ENCODE measurements around the gene TNKS1BP1.

Gene TNKS1BP1

GRCh38 chr11:57356268-57356667 lies 31.5 kb upstream of the TNKS1BP1 start:
- TF ChIP-seq CTCF (IDR thresholded peaks at IDR 0.05; ENCODE audit: unreplicated experiment in 3 of 3) = no peak
- Mint-ChIP-seq H3K9me3 (peaks cover 3% of the 10 kb centered on the region), H3K27me3 (ENCODE audit: low read depth) (peaks cover 18% of the 10 kb centered on the region), H3K4me1 (peaks cover 44% of the 10 kb centered on the region), H3K36me3 (ENCODE audit: low read depth) (peaks cover 4% of the 10 kb centered on the region), H3K4me3 (no peak overlapping the region), H3K27ac (no peak overlapping the region)

GRCh38 chr11:57354699-57355098 lies 29.9 kb upstream of the TNKS1BP1 start:
- TF ChIP-seq CTCF (IDR thresholded peaks at IDR 0.05; ENCODE audit: unreplicated experiment in 3 of 3) = no peak
- peaks cover 43% of the 10 kb centered on the region for H3K4me1 Mint-ChIP-seq
- H3K27ac Mint-ChIP-seq = no peak overlapping the region
- H3K36me3 Mint-ChIP-seq (ENCODE audit: low read depth) = peaks cover 5% of the 10 kb centered on the region
- H3K27me3 Mint-ChIP-seq (ENCODE audit: low read depth) = peaks cover 18% of the 10 kb centered on the region
- H3K9me3 Mint-ChIP-seq = peaks cover 3% of the 10 kb centered on the region
- peak overlapping the region in 1 of 3 experiments; percentile 5 for H3K4me3 Mint-ChIP-seq

GRCh38 chr11:57353852-57354251 lies 29.1 kb upstream of the TNKS1BP1 start:
- peaks cover 40% of the 10 kb centered on the region for H3K4me1 Mint-ChIP-seq
- H3K27me3 Mint-ChIP-seq (ENCODE audit: low read depth) = peaks cover 14% of the 10 kb centered on the region
- peak overlapping the region in 1 of 3 experiments; percentile 4 for H3K27ac Mint-ChIP-seq
- no peak for TF ChIP-seq CTCF (IDR thresholded peaks at IDR 0.05; ENCODE audit: unreplicated experiment in 3 of 3)
- no peak overlapping the region for H3K4me3 Mint-ChIP-seq
- peaks cover 5% of the 10 kb centered on the region for H3K36me3 Mint-ChIP-seq (ENCODE audit: low read depth)
- peaks cover 3% of the 10 kb centered on the region for H3K9me3 Mint-ChIP-seq

- no peak for TF ChIP-seq CTCF (IDR thresholded peaks at IDR 0.05; ENCODE audit: unreplicated experiment in 3 of 3)
- peaks cover 10% of the 10 kb centered on the region for H3K27me3 Mint-ChIP-seq (ENCODE audit: low read depth)
- no peak overlapping the region for H3K4me3 Mint-ChIP-seq
- H3K27ac Mint-ChIP-seq = peak overlapping the region in 2 of 3 experiments; percentile 6 to 14
- peaks cover 40% of the 10 kb centered on the region for H3K4me1 Mint-ChIP-seq
- peaks cover 5% of the 10 kb centered on the region for H3K36me3 Mint-ChIP-seq (ENCODE audit: low read depth)
- peaks cover 3% of the 10 kb centered on the region for H3K9me3 Mint-ChIP-seq
These were observed 28.7 kb upstream of the TNKS1BP1 start for GRCh38 chr11:57353446-57353845.

GRCh38 chr11:57353036-57353435 lies 28.3 kb upstream of the TNKS1BP1 start:
- Mint-ChIP-seq H3K36me3 (ENCODE audit: low read depth) (peaks cover 5% of the 10 kb centered on the region), H3K4me1 (peaks cover 39% of the 10 kb centered on the region), H3K9me3 (peaks cover 3% of the 10 kb centered on the region), H3K27me3 (ENCODE audit: low read depth) (peaks cover 10% of the 10 kb centered on the region), H3K4me3 (no peak overlapping the region), H3K27ac (peak overlapping the region in 2 of 3 experiments; percentile 6 to 14)
- TF ChIP-seq CTCF (IDR thresholded peaks at IDR 0.05; ENCODE audit: unreplicated experiment in 3 of 3) = no peak

- H3K9me3 Mint-ChIP-seq = peaks cover 3% of the 10 kb centered on the region
- H3K4me3 Mint-ChIP-seq = no peak overlapping the region
- peak; percentile 76 to 85 (median 85) for TF ChIP-seq CTCF (IDR thresholded peaks at IDR 0.05; ENCODE audit: unreplicated experiment in 3 of 3)
- H3K36me3 Mint-ChIP-seq (ENCODE audit: low read depth) = peaks cover 5% of the 10 kb centered on the region
- peak overlapping the region in 1 of 3 experiments; percentile 37 for H3K27ac Mint-ChIP-seq
- peaks cover 47% of the 10 kb centered on the region for H3K4me1 Mint-ChIP-seq
- H3K27me3 Mint-ChIP-seq (ENCODE audit: low read depth) = peaks cover 7% of the 10 kb centered on the region
These were observed 24.9 kb upstream of the TNKS1BP1 start for GRCh38 chr11:57349491-57350274.

Data from nephron (organoid).